GM12878 (cell line): Measurements from ENCODE around the gene SEPTIN10. TPM values are rescaled to one million over a fixed set of nuclear protein-coding genes. Genes with fewer than 3 reads are reported as not detected.
"Not testable (repeated sequence)": the region's sequence is repeated elsewhere in the genome, so short reads cannot be mapped to it uniquely, and the experiment has no call there.

Experiments
- ATAC-seq: fragments of 200-7000 bp; cut with Tn5 transposase; 3 replicates; pipeline ENCODE4 v1.9.1; 2020; ENCODE audit warnings: mild to moderate bottlenecking, moderate library complexity
- BruUV-seq: library from RNA; stranded (reverse); fragments of 400-500 nt; replicated peaks from 2 replicates; lab custom pipeline; 2021; lab: Mats Ljungman, UMichigan
- CTCF ChIA-PET: fragments of 300-600 bp; sonication (Branson Sonifier 250); formaldehyde crosslinking; extraction: SDS; loops from one replicate; lab custom pipeline; 2021; ENCODE audit warnings: inconsistent platforms; lab: Yijun Ruan, JAX
- POLR2A ChIA-PET: fragments of 350-600 bp; formaldehyde crosslinking; extraction: SDS; loops from one replicate; lab custom pipeline; 2021; ENCODE audit warnings: inconsistent platforms; lab: Charles Lee
- RAD21 ChIA-PET: fragments of 300-600 bp; sonication (Branson Sonifier 250); formaldehyde crosslinking; loops from one replicate; lab custom pipeline; 2023; ENCODE audit warnings: antibody characterized with exemption; ENCODE audit not compliant: unreplicated experiment; lab: Charles Lee
- SMC1A ChIA-PET: fragments of 300-600 bp; sonication (Branson Sonifier 250); formaldehyde crosslinking; loops from one replicate; lab custom pipeline; 2023; ENCODE audit not compliant: unreplicated experiment, uncharacterized antibody; lab: Charles Lee
- DNase-seq: peaks from one replicate; pipeline ENCODE4 v3.0.0-alpha.2; 2011; ENCODE audit warnings: low read depth, low spot score
- FAIRE-seq: peaks from 3 replicates; lab custom pipeline; 2011; peaks lifted over from hg19 to GRCh38; lab: Jason Lieb, UNC
- H2AFZ ChIP-seq: 2 replicates; pipeline ENCODE4 v1.6.0; 2011; ENCODE audit warnings: low read depth, low read length, control low read depth; ENCODE audit not compliant: control insufficient read depth
- H3K27ac ChIP-seq: 2 replicates; pipeline ENCODE4 v1.5.1; 2011; ENCODE audit warnings: control low read depth; ENCODE audit not compliant: control insufficient read depth, insufficient read depth
- H3K27me3 ChIP-seq, 2 experiments: replicated peaks in 1 of 2; 2 replicates each; pipeline versions ENCODE4 v1.6.0 to v1.6.1; 2011; ENCODE audit warnings: low read length in 1 of 2; ENCODE audit not compliant: control insufficient read depth in 2 of 2, insufficient read depth in 2 of 2
- H3K36me3 ChIP-seq, 2 experiments: 2 replicates each; pipeline ENCODE4 v1.5.1; 2011; ENCODE audit warnings: low read length in 1 of 2; ENCODE audit not compliant: control insufficient read depth in 2 of 2, insufficient read depth in 2 of 2
- H3K4me1 ChIP-seq: 2 replicates; pipeline ENCODE4 v1.6.1; 2011; ENCODE audit warnings: mild to moderate bottlenecking, low read length, moderate library complexity, mixed read lengths; ENCODE audit not compliant: control insufficient read depth, insufficient read depth
- H3K4me2 ChIP-seq: 2 replicates; pipeline ENCODE4 v1.6.0; 2011; ENCODE audit warnings: control low read depth; ENCODE audit not compliant: control insufficient read depth, insufficient read depth
- H3K4me3 ChIP-seq: fragments of 200-600 bp; sonication (generic); 2 replicates; pipeline ENCODE4 v1.5.1; 2016
- H3K79me2 ChIP-seq: 2 replicates; pipeline ENCODE4 v1.6.0; 2011; ENCODE audit warnings: low read length; ENCODE audit not compliant: control insufficient read depth, insufficient read depth
- H3K9ac ChIP-seq: 2 replicates; pipeline ENCODE4 v1.8.0; 2011; ENCODE audit warnings: low read length, control low read depth, mixed read lengths; ENCODE audit not compliant: control insufficient read depth, insufficient read depth
- H3K9me3 ChIP-seq: replicated peaks from 3 replicates; pipeline ENCODE4 v1.5.1; 2011; ENCODE audit warnings: mild to moderate bottlenecking, low read length; ENCODE audit not compliant: control insufficient read depth, insufficient read depth
- H4K20me1 ChIP-seq: 2 replicates; pipeline ENCODE4 v1.6.0; 2011; ENCODE audit not compliant: control insufficient read depth, insufficient read depth
- EED ChIP-seq: sonication (generic); IDR thresholded peaks from 2 replicates; pipeline ENCODE4 v1.6.1; 2016; ENCODE audit warnings: antibody characterized with exemption, low read depth
- KDM1A ChIP-seq: fragments of 200-600 bp; sonication (generic); IDR thresholded peaks from 2 replicates; pipeline ENCODE4 v1.6.1; 2016; ENCODE audit warnings: borderline replicate concordance
- POU2F2 ChIP-seq: IDR thresholded peaks from 3 replicates; pipeline ENCODE4 v1.6.1; 2011; ENCODE audit warnings: low read depth, mild to moderate bottlenecking, low read length, borderline replicate concordance
- SMAD5 ChIP-seq: IDR thresholded peaks from 2 replicates; pipeline ENCODE4 v1.6.1; 2016; ENCODE audit warnings: antibody characterized with exemption, low read depth
- TARDBP ChIP-seq: IDR thresholded peaks from 2 replicates; pipeline ENCODE4 v1.6.1; 2016; ENCODE audit warnings: borderline replicate concordance
- WRNIP1 ChIP-seq: IDR thresholded peaks from 2 replicates; pipeline ENCODE4 v1.6.1; 2011; ENCODE audit warnings: low read depth, low read length, improper control_type of control experiment, borderline replicate concordance
- WGBS: methylation state at CpG from one replicate; pipeline ENCODE4 v1.1.6; 2016; ENCODE audit warnings: low lambda C conversion rate; ENCODE audit not compliant: insufficient replicate concordance, insufficient coverage; ENCODE audit errors: missing lambda C conversion rate; 5-methylcytosine and 5-hydroxymethylcytosine counted together
- in situ Hi-C: fragments of 300-500 bp; cut with MboI; formaldehyde crosslinking; loops from 9 replicates; pipeline ENCODE4 v1.14.3; 2018; ENCODE audit warnings: mixed read lengths
- intact Hi-C: fragments of 100-400 bp; cut with micrococcal nuclease; formaldehyde crosslinking; loops from one replicate; pipeline ENCODE4 v1.14.2; 2022; ENCODE audit not compliant: unreplicated experiment
- polyA plus RNA-seq, 11 experiments: library from polyadenylated mRNA; depleted of rRNA in 4 of 11; unstranded in 6 of 11; stranded (reverse) in 5 of 11; fragments of >200 nt; fragmentation: Nextera tagmentation in 4 of 11; fragmentation: Illumina TruSeq in 1 of 11; extraction: Ambion mirVana in 4 of 11; extraction: Trizol in 1 of 11; gene quantifications; 1 replicate in 1 of 11; 2 replicates in 10 of 11; pipeline versions ENCODE4 v1.2.1 to v1.2.3, GENCODE V29; 2011 to 2016; ENCODE audit warnings: inconsistent platforms in 2 of 11, missing spikeins in 2 of 11, low read depth in 1 of 11
- total RNA-seq, 4 experiments: library from RNA; depleted of rRNA in 3 of 4; stranded (reverse); fragments of >200 nt in 3 of 4; fragmentation: Illumina TruSeq in 1 of 4; extraction: Trizol in 1 of 4; gene quantifications; 2 replicates each; pipeline versions ENCODE4 v1.2.1 to v1.2.3, GENCODE V29; 2013 to 2021
- TF ChIP-seq, protein P1 (sequence below): fragments of 450-650 bp; IDR thresholded peaks from 2 replicates; pipeline ENCODE4 v1.6.1; 2016; ENCODE audit warnings: mild to moderate bottlenecking
- TF ChIP-seq, protein P2 (sequence below): IDR thresholded peaks from 2 replicates; pipeline ENCODE4 v1.6.1; 2011; ENCODE audit warnings: borderline replicate concordance, low read depth, mild to moderate bottlenecking, moderate library complexity, mixed read lengths, low read length; ENCODE audit not compliant: insufficient read depth; ENCODE audit errors: extremely low read length

Gene SEPTIN10
- total and polyA plus RNA-seq, 10 of the 15 experiments (the other 5 are each of a cell fraction or from before 2014, with no cell fraction given) = 20.2 to 132 (median 62.7) TPM

DNA sequence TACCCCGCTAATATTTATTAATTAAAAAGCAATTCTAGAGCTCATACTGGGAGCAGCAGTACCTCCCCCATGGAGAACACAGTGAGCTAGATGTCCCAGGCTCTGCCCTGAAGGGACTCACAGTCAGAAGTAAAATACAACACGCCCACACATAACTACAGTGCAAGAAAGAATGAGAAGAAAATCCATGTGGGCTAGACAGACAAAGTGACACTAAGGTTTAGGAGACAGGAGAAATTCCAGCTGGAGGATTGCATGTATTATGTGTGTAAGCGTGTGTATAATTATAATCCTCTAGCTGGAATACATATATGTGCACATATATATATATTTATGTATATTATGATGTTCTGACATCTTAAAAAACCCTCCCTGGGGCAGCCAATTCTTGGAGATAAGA lies 16.1 kb upstream of the SEPTIN10 start (continued):
- TF ChIP-seq EED (no peak), WRNIP1 (no peak), TARDBP (no peak), KDM1A (no peak), POU2F2 (no peak), SMAD5 (no peak)
- TF ChIP-seq, protein P1, sequence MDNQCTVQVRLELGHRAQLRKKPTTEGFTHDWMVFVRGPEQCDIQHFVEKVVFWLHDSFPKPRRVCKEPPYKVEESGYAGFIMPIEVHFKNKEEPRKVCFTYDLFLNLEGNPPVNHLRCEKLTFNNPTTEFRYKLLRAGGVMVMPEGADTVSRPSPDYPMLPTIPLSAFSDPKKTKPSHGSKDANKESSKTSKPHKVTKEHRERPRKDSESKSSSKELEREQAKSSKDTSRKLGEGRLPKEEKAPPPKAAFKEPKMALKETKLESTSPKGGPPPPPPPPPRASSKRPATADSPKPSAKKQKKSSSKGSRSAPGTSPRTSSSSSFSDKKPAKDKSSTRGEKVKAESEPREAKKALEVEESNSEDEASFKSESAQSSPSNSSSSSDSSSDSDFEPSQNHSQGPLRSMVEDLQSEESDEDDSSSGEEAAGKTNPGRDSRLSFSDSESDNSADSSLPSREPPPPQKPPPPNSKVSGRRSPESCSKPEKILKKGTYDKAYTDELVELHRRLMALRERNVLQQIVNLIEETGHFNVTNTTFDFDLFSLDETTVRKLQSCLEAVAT = no peak
- TF ChIP-seq, protein P2, sequence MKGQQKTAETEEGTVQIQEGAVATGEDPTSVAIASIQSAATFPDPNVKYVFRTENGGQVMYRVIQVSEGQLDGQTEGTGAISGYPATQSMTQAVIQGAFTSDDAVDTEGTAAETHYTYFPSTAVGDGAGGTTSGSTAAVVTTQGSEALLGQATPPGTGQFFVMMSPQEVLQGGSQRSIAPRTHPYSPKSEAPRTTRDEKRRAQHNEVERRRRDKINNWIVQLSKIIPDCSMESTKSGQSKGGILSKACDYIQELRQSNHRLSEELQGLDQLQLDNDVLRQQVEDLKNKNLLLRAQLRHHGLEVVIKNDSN = no peak

DNA sequence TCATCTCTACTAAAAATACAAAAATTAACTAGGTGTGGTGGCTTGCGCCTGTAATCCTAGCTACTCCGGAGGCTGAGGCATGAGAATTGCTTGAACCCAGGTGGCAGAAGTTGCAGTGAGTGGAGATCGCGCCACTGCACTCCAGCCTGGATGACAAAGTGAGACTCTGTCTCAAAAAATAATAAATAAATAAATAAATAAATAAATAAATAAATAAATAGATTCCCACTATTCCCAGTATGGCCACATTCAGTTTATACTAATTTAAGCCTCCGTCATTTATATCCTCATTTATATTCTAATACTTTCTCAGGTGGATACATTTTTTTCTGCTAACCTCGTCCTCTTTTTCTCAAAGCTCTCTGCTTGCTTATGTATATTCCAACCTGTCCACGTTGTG lies 14.6 kb upstream of the SEPTIN10 start:
- BruUV-seq, H4K20me1 ChIP-seq, H3K27me3 ChIP-seq, H2AFZ ChIP-seq, FAIRE-seq, intact Hi-C loops, H3K4me3 ChIP-seq, ATAC-seq, H3K79me2 ChIP-seq, in situ Hi-C loops, H3K4me1 ChIP-seq, H3K4me2 ChIP-seq, RAD21 ChIA-PET, H3K27ac ChIP-seq, H3K9ac ChIP-seq, DNase-seq, H3K36me3 ChIP-seq, H3K9me3 ChIP-seq: not testable (repeated sequence)
- ChIA-PET POLR2A (interaction anchor here (1.8 kb wide), 1 partner anchor 15 kb away, joined by 4 read pairs; the partner anchor contains the start of genes SEPTIN10 and SOWAHC), CTCF (interaction anchor here (1.9 kb wide), 1 partner anchor 83 kb away, joined by 5 read pairs; no protein-coding TSS in a partner anchor), SMC1A (interaction anchor here (0.7 kb wide), 1 partner anchor 114 kb away, joined by 3 read pairs; no protein-coding TSS in a partner anchor)
- WGBS = 56% methylated on average over 7 of the region's 7 CpGs
